HTERT RPE-1 (cell line): ENCODE results near the gene ZNF688.
"Not testable (repeated sequence)": the region's sequence is repeated elsewhere in the genome, so short reads cannot be mapped to it uniquely, and the experiment has no call there.

Experiments used
- in situ Hi-C: fragments of 300-500 bp; cut with MboI; formaldehyde crosslinking; loops from 4 replicates; pipeline ENCODE4 v1.14.3; 2020; ENCODE audit warnings: low sequenced_read_pairs

ZNF688 gene

GRCh38 chr16:30571445-30572322 is at the start of gene ZNF688:
TSS of gene ZNF688 (minus strand) at chr16:30571714. CDS start at chr16:30571629, 85 bp downstream.
- in situ Hi-C loops = no loop called here

- in situ Hi-C loops = no loop called here
Measured at GRCh38 chr16:30620169-30620568, 48.7 kb upstream of the ZNF688 start.

- in situ Hi-C loops = no loop called here
Measured at GRCh38 chr16:30619638-30620037, 48.1 kb upstream of the ZNF688 start.

GRCh38 chr16:30619202-30619601 is 47.7 kb upstream of the ZNF688 start:
- in situ Hi-C loops = no loop called here

- in situ Hi-C loops = no loop called here
Measured at GRCh38 chr16:30615358-30616091, 44.0 kb upstream of the ZNF688 start.

GRCh38 chr16:30609926-30610839 is 38.7 kb upstream of the ZNF688 start, which contains the start of gene ZNF689:
TSS of gene ZNF689 (minus strand) at chr16:30610389. CDS start at chr16:30610041, 348 bp downstream.
- in situ Hi-C loops = no loop called here

GRCh38 chr16:30609002-30609925 is 37.8 kb upstream of the ZNF688 start:
- in situ Hi-C loops = no loop called here

- in situ Hi-C loops = no loop called here
Measured at GRCh38 chr16:30606004-30606403, 34.5 kb upstream of the ZNF688 start.

- in situ Hi-C loops = no loop called here
Measured at GRCh38 chr16:30605158-30605557, 33.6 kb upstream of the ZNF688 start.

GRCh38 chr16:30604316-30604947 is 32.9 kb upstream of the ZNF688 start:
- in situ Hi-C loops = no loop called here

- in situ Hi-C loops = no loop called here
Measured at GRCh38 chr16:30603945-30604315, 32.4 kb upstream of the ZNF688 start.

- in situ Hi-C loops = no loop called here
Measured at GRCh38 chr16:30602616-30603277, 31.2 kb upstream of the ZNF688 start.

GRCh38 chr16:30601966-30602365 is 30.5 kb upstream of the ZNF688 start:
- in situ Hi-C loops = no loop called here

- in situ Hi-C loops = no loop called here
Measured at GRCh38 chr16:30600929-30601328, 29.4 kb upstream of the ZNF688 start.

GRCh38 chr16:30600215-30600614 is 28.7 kb upstream of the ZNF688 start:
- in situ Hi-C loops = no loop called here

GRCh38 chr16:30592871-30593270 is 21.4 kb upstream of the ZNF688 start:
- in situ Hi-C loops = no loop called here

GRCh38 chr16:30590869-30591268 is 19.4 kb upstream of the ZNF688 start:
- in situ Hi-C loops = not testable (repeated sequence)

GRCh38 chr16:30589582-30589981 is 18.1 kb upstream of the ZNF688 start:
- in situ Hi-C loops = not testable (repeated sequence)

GRCh38 chr16:30588651-30589050 is 17.1 kb upstream of the ZNF688 start:
- in situ Hi-C loops = no loop called here
